K562 (cell line): Measurements from ENCODE around the gene GOLT1A. TPM values are rescaled to one million over a fixed set of nuclear protein-coding genes. Genes with fewer than 3 reads are reported as not detected.

Experiments used
- ATF1 ChIP-seq, 2 experiments: fragments of 450-650 bp in 1 of 2; IDR thresholded peaks; 2 replicates each; pipeline ENCODE4 v1.6.1; 2016; ENCODE audit warnings: missing compliant biosample characterization in 1 of 2, missing genetic modification characterization in 1 of 2
- CCNT2 ChIP-seq: IDR thresholded peaks from 2 replicates; pipeline ENCODE4 v1.6.1; 2011; ENCODE audit warnings: borderline replicate concordance, low read depth, mild to moderate bottlenecking, moderate library complexity, mixed read lengths, low read length; ENCODE audit not compliant: insufficient read length; ENCODE audit errors: extremely low read depth
- CEBPG ChIP-seq, 3 experiments: fragments of 200-800 bp in 1 of 3; sonication (Bioruptor generic) in 1 of 3; sonication (generic) in 1 of 3; formaldehyde crosslinking in 1 of 3; IDR thresholded peaks in 2 of 3; conservative IDR thresholded peaks in 1 of 3; 2 replicates each; pipeline versions ENCODE4 v1.6.1 to v1.8.0; 2016 to 2022; ENCODE audit warnings: missing compliant biosample characterization in 2 of 3, missing genetic modification characterization in 2 of 3, mild to moderate bottlenecking in 1 of 3, missing genetic modification reagents in 1 of 3
- EGR1 ChIP-seq: fragments of 450-650 bp; conservative IDR thresholded peaks from 2 replicates; pipeline ENCODE4 v1.6.1; 2017; ENCODE audit warnings: mild to moderate bottlenecking
- EHMT2 ChIP-seq: fragments of 450-650 bp; IDR thresholded peaks from 2 replicates; pipeline ENCODE4 v1.6.1; 2018; ENCODE audit warnings: antibody characterized with exemption
- EWSR1 ChIP-seq: fragments of 450-650 bp; IDR thresholded peaks from 2 replicates; pipeline ENCODE4 v1.6.1; 2018; ENCODE audit warnings: borderline replicate concordance, mild to moderate bottlenecking, low read depth, moderate library complexity; ENCODE audit not compliant: partially characterized antibody
- FOXM1 ChIP-seq, 2 experiments: fragments of 450-650 bp in 1 of 2; sonication (generic) in 1 of 2; formaldehyde crosslinking in 1 of 2; IDR thresholded peaks; 2 replicates each; pipeline versions ENCODE4 v1.6.1 to v1.9.0; 2017 to 2022; ENCODE audit warnings: low read depth in 2 of 2, mild to moderate bottlenecking in 2 of 2, missing genetic modification reagents in 1 of 2, moderate library complexity in 1 of 2
- HES1 ChIP-seq: fragments of 450-650 bp; IDR thresholded peaks from 2 replicates; pipeline ENCODE4 v1.6.1; 2016; ENCODE audit warnings: low read depth, mild to moderate bottlenecking, moderate library complexity
- KAT7 ChIP-seq: sonication (generic); formaldehyde crosslinking; IDR thresholded peaks from 2 replicates; pipeline ENCODE4 v1.8.0; 2022; ENCODE audit warnings: missing genetic modification reagents, mild to moderate bottlenecking, borderline replicate concordance
- POLR2AphosphoS2 ChIP-seq: IDR thresholded peaks from 2 replicates; pipeline ENCODE4 v1.6.1; 2012; ENCODE audit warnings: low read length, improper control_type of control experiment
- PTTG1 ChIP-seq: fragments of 450-650 bp; IDR thresholded peaks from 2 replicates; pipeline ENCODE4 v1.6.1; 2016; ENCODE audit warnings: low read depth, mild to moderate bottlenecking, missing genetic modification characterization, missing compliant biosample characterization
- XRCC3 ChIP-seq: fragments of 450-650 bp; IDR thresholded peaks from 2 replicates; pipeline ENCODE4 v1.6.1; 2017; ENCODE audit warnings: mild to moderate bottlenecking, moderate library complexity
- ZFPM2 ChIP-seq: fragments of 250-450 bp; sonication (Bioruptor Pico); IDR thresholded peaks from 2 replicates; pipeline ENCODE4 v1.5.1; 2022; ENCODE audit warnings: mild to moderate bottlenecking
- ZFX ChIP-seq: sonication (generic); formaldehyde crosslinking; IDR thresholded peaks from 2 replicates; pipeline ENCODE4 v1.8.0; 2022; ENCODE audit warnings: mild to moderate bottlenecking, missing genetic modification reagents, moderate library complexity
- ZNF217 ChIP-seq: sonication (generic); formaldehyde crosslinking; IDR thresholded peaks from 2 replicates; pipeline ENCODE4 v1.8.0; 2022; ENCODE audit warnings: mild to moderate bottlenecking, missing genetic modification reagents
- ZNF263 ChIP-seq: sonication (generic); formaldehyde crosslinking; IDR thresholded peaks from 2 replicates; pipeline ENCODE4 v1.8.0; 2022; ENCODE audit warnings: mild to moderate bottlenecking, missing genetic modification reagents, borderline replicate concordance
- ZNF384 ChIP-seq: IDR thresholded peaks from 2 replicates; pipeline ENCODE4 v1.6.1; 2012; ENCODE audit warnings: low read depth, low read length, improper control_type of control experiment
- polyA plus RNA-seq, 8 experiments: library from polyadenylated mRNA; depleted of rRNA in 4 of 8; stranded (reverse) in 5 of 8; unstranded in 3 of 8; fragments of >200 nt; fragmentation: Nextera tagmentation in 2 of 8; fragmentation: Illumina TruSeq in 1 of 8; extraction: Ambion mirVana in 2 of 8; extraction: Trizol in 1 of 8; gene quantifications; 2 replicates each; pipeline versions ENCODE4 v1.2.1 to v1.2.3, GENCODE V29; 2011 to 2014; ENCODE audit warnings: inconsistent platforms in 1 of 8, missing spikeins in 1 of 8
- total RNA-seq, 7 experiments: library from RNA; depleted of rRNA in 6 of 7; stranded (reverse); fragments of >200 nt in 6 of 7; fragmentation: Illumina TruSeq in 2 of 7; extraction: Trizol in 2 of 7; gene quantifications; 2 replicates each; pipeline versions ENCODE4 v1.2.1 to v1.2.3, GENCODE V29; 2011 to 2021; ENCODE audit warnings: low replicate concordance in 1 of 7

Gene GOLT1A
- total and polyA plus RNA-seq, 9 of the 15 experiments (the other 6 are each of a cell fraction or from before 2014, with no cell fraction given), result not detected

GRCh38 chr1:204151552-204152309 lies 62.1 kb downstream of the GOLT1A start, which contains the start of gene ETNK2 (continued):
- no peak for TF ChIP-seq CEBPG (CRISPR knock-in tag; IDR thresholded peaks at IDR 0.05)
- peak in 1 of 2 experiments; percentile 62; a peak in 2 of 4 replicates for TF ChIP-seq CEBPG (tag; conservative IDR thresholded peaks at IDR 0.05 in 1 of 2, IDR thresholded peaks at IDR 0.05 in 1 of 2)
- no peak for TF ChIP-seq ZFPM2 (CRISPR knock-in tag)
- no peak for TF ChIP-seq PTTG1 (tag)
- no peak for TF ChIP-seq KAT7 (CRISPR knock-in tag)
- TF ChIP-seq ZNF217 (CRISPR knock-in tag), result no peak
- TF ChIP-seq XRCC3, result no peak
- no peak for TF ChIP-seq HES1
- 0 out of 2 replicates have a peak, but pooled peaks have one; percentile 12 for TF ChIP-seq EGR1
- no peak for TF ChIP-seq EHMT2
- TF ChIP-seq ZNF384, result no peak
- peak; percentile 23; the same call in 1 of the 2 replicates for TF ChIP-seq ZFX (CRISPR knock-in tag)
- no peak for TF ChIP-seq EWSR1
- no peak for TF ChIP-seq ATF1 (CRISPR knock-in tag; IDR thresholded peaks at IDR 0.05)
- TF ChIP-seq ATF1 (tag; IDR thresholded peaks at IDR 0.05), result 0 out of 2 replicates have a peak, but pooled peaks have one; percentile 12
- no peak for TF ChIP-seq POLR2AphosphoS2
- TF ChIP-seq FOXM1 (IDR thresholded peaks at IDR 0.05; ENCODE audit: low read depth), result no peak
- TF ChIP-seq FOXM1 (CRISPR knock-in tag; IDR thresholded peaks at IDR 0.05; ENCODE audit: low read depth), result no peak
- peak; percentile 37 for TF ChIP-seq CCNT2
- TF ChIP-seq ZNF263 (CRISPR knock-in tag), result no peak
